Right ventricle myocardium inferior (tissue), 1 donor: ENCODE data around the gene KRTAP10-4. TPM values are rescaled to one million over a fixed set of nuclear protein-coding genes. Genes with fewer than 3 reads are reported as not detected.
"Not testable (repeated sequence)": the region's sequence is repeated elsewhere in the genome, so short reads cannot be mapped to it uniquely, and the experiment has no call there.

ENCODE experiments used
- ATAC-seq: fragments of 200-7000 bp; cut with Tn5 transposase; one replicate; pipeline ENCODE4 v1.9.1; 2020; ENCODE audit warnings: mild to moderate bottlenecking, moderate library complexity
- DNase-seq: peaks from one replicate; pipeline ENCODE4 v3.0.0; 2021; ENCODE audit errors: missing footprints
- intact Hi-C: fragments of 100-400 bp; cut with DNase I; formaldehyde crosslinking; loops from one replicate; pipeline ENCODE4 v1.11.0; 2022
- total RNA-seq: library from RNA; stranded (reverse); fragmentation: NEBNext Ultra II Directional; extraction: Animal tissue kit (Norgen Biotek cat#: 25700); gene quantifications from one replicate; pipeline ENCODE4 v1.2.1, GENCODE V29; 2021
- donor health status: DM: no; HTN: yes; CAD: no; lungs with severe emphysema.

Gene KRTAP10-4
- total RNA-seq, 1 donor from 2014 or later, result not detected

- ATAC-seq, result no peak
- intact Hi-C loops, result no loop called here
- DNase-seq, result no peak
Observed at GRCh38 chr21:44552136-44552535, 21.4 kb upstream of the KRTAP10-4 start.

GRCh38 chr21:44552681-44553080 is 20.8 kb upstream of the KRTAP10-4 start:
- DNase-seq, result no peak
- no peak for ATAC-seq
- intact Hi-C loops, result no loop called here

- DNase-seq (no peak), ATAC-seq (no peak)
- intact Hi-C loops, result no loop called here
Observed at GRCh38 chr21:44555200-44555875, 18.2 kb upstream of the KRTAP10-4 start.

GRCh38 chr21:44556879-44557278 is 16.6 kb upstream of the KRTAP10-4 start:
- ATAC-seq (no peak), DNase-seq (no peak)
- intact Hi-C loops, result no loop called here

- no peak for DNase-seq
- intact Hi-C loops, result no loop called here
- no peak for ATAC-seq
Observed at GRCh38 chr21:44557491-44558328, 15.8 kb upstream of the KRTAP10-4 start.

GRCh38 chr21:44558329-44558675 is 15.2 kb upstream of the KRTAP10-4 start:
- intact Hi-C loops, DNase-seq, ATAC-seq: not testable (repeated sequence)

GRCh38 chr21:44558695-44559094 is 14.8 kb upstream of the KRTAP10-4 start, which contains the start of gene KRTAP10-3:
Gene KRTAP10-3 (minus strand): TSS chr21:44558795. CDS start chr21:44558715, 80 bp downstream.
- DNase-seq, result no peak
- intact Hi-C loops, result no loop called here
- ATAC-seq, result no peak

- no peak for ATAC-seq
Observed at GRCh38 chr21:44564099-44564498, 9.4 kb upstream of the KRTAP10-4 start.

GRCh38 chr21:44564886-44565598 is 8.5 kb upstream of the KRTAP10-4 start:
- intact Hi-C loops, result no loop called here
- no peak for DNase-seq
- no peak for ATAC-seq

More at GRCh38 chr21:44564099-44564498, 9.4 kb upstream of the KRTAP10-4 start:
- intact Hi-C loops, result no loop called here
- no peak for DNase-seq

GRCh38 chr21:44566403-44566802 is 7.1 kb upstream of the KRTAP10-4 start:
- no peak for DNase-seq
- ATAC-seq, result no peak
- intact Hi-C loops, result no loop called here

GRCh38 chr21:44567481-44568171 is 5.9 kb upstream of the KRTAP10-4 start:
- intact Hi-C loops, result no loop called here
- no peak for ATAC-seq
- DNase-seq, result no peak

- ATAC-seq (no peak), DNase-seq (no peak)
- intact Hi-C loops, result no loop called here
Observed at GRCh38 chr21:44568261-44568660, 5.3 kb upstream of the KRTAP10-4 start.

- no peak for ATAC-seq
- intact Hi-C loops, result no loop called here
- no peak for DNase-seq
Observed at GRCh38 chr21:44568667-44569556, 4.6 kb upstream of the KRTAP10-4 start.

- ATAC-seq (no peak), DNase-seq (no peak)
- intact Hi-C loops, result no loop called here
Observed at GRCh38 chr21:44569861-44570517, 3.5 kb upstream of the KRTAP10-4 start.

- DNase-seq, result no peak
- intact Hi-C loops, result no loop called here
- ATAC-seq, result no peak
Observed at GRCh38 chr21:44571296-44571695, 2.2 kb upstream of the KRTAP10-4 start.

- intact Hi-C loops, result no loop called here
- DNase-seq, result no peak
- no peak for ATAC-seq
Observed at GRCh38 chr21:44571844-44572782, 1.4 kb upstream of the KRTAP10-4 start.
